A549 (cell line): ENCODE data around the gene PCYT2.

Experiments used
- KDM1A ChIP-seq: fragments of 200-600 bp; sonication (generic); IDR thresholded peaks from 2 replicates; pipeline ENCODE4 v1.6.1; 2016; ENCODE audit warnings: low read depth, mild to moderate bottlenecking
- POLR2A ChIP-seq: IDR thresholded peaks from 2 replicates; pipeline ENCODE4 v1.6.1; 2012; ENCODE audit warnings: mild to moderate bottlenecking, low read length

- TF ChIP-seq POLR2A (no peak), KDM1A (no peak)
Observed at GRCh38 chr17:81905993-81906392, 5.2 kb downstream of the PCYT2 start.
